ENCODE measurements around the gene CMSS1. TPM values are rescaled to one million over a fixed set of nuclear protein-coding genes. Genes with fewer than 3 reads are reported as not detected.

CMSS1 gene
- total RNA-seq, 1 donor from 2014 or later, result 41.1 TPM

DNA sequence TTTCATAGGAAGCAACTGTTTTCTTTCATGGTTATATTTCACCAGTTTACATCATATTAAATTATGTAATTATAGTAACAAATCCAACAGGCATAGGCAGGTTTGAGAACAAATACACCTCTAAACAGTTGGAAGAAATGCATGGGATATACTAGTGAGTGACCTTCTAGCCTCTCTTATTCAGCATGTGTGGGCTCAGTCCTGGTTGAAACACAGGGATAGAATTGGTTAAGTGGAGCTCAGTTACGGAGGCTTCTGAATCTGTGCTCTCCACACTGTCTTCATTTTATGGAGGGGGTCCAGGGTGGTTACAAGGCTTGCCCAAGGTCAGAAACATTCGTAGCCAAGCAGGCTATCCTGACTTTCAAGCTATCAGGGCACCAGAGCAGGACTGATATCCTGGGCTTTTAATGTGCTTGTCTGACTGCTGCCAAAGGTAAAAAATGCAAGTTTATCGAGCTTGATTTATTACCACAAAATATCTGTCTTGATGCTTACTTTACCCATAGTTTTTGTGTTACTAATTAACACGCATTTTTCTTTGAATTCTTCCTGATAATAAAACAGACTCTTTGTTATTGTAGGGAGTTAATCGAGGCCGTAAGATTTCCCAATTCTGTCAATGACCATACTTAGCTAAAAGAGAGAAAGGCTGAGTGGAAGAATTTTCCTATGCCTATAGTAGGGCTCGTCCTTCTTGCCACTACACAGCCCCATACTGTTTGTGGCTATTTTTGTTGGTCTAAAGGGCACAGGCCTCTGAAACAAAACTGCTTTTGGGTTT lies 207.1 kb downstream of the CMSS1 start:
- intact Hi-C loops (cut with micrococcal nuclease), result no loop called here
- ATAC-seq (ENCODE audit: low read depth), result no peak
- TF ChIP-seq, protein P1, sequence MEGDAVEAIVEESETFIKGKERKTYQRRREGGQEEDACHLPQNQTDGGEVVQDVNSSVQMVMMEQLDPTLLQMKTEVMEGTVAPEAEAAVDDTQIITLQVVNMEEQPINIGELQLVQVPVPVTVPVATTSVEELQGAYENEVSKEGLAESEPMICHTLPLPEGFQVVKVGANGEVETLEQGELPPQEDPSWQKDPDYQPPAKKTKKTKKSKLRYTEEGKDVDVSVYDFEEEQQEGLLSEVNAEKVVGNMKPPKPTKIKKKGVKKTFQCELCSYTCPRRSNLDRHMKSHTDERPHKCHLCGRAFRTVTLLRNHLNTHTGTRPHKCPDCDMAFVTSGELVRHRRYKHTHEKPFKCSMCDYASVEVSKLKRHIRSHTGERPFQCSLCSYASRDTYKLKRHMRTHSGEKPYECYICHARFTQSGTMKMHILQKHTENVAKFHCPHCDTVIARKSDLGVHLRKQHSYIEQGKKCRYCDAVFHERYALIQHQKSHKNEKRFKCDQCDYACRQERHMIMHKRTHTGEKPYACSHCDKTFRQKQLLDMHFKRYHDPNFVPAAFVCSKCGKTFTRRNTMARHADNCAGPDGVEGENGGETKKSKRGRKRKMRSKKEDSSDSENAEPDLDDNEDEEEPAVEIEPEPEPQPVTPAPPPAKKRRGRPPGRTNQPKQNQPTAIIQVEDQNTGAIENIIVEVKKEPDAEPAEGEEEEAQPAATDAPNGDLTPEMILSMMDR (IDR thresholded peaks at IDR 0.05), result no peak
- POLR2A ChIA-PET, result no interaction called here
- CTCF ChIA-PET, result no interaction called here
- Mint-ChIP-seq H3K27me3 (no peaks in the 10 kb centered on the region), H3K9me3 (no peaks in the 10 kb centered on the region), H3K36me3 (ENCODE audit: low read depth) (no peaks in the 10 kb centered on the region), H3K4me1 (peaks cover 3% of the 10 kb centered on the region), H3K27ac (no peak overlapping the region), H3K4me3 (no peak overlapping the region)
- no peak for DNase-seq

DNA sequence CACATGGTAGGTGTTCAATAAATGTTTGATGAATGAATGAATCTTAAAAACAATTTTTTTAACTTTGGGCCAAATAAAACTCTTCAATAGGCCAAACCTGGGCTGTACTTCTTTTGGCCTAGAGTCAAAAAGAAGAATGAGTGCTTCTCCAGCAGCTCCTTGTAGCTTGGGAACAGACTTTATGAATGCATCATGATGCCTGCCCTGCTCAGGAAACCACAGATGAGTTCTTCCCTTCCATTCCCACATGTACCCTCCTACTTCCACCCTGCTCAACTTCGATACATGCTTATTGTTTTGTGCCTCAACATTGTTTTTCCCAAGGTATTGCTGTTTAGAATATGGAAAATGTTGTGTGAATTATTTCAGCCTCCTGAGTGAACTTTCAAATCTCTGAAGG lies 209.7 kb downstream of the CMSS1 start:
- TF ChIP-seq, protein P1 (IDR thresholded peaks at IDR 0.05), result no peak
- CTCF ChIA-PET, result no interaction called here
- no peak for ATAC-seq (ENCODE audit: low read depth)
- H3K4me1 Mint-ChIP-seq, result peaks cover 16% of the 10 kb centered on the region
- no peak overlapping the region for H3K4me3 Mint-ChIP-seq
- H3K27me3 Mint-ChIP-seq, result no peaks in the 10 kb centered on the region
- intact Hi-C loops (cut with micrococcal nuclease), result no loop called here
- H3K9me3 Mint-ChIP-seq, result no peaks in the 10 kb centered on the region
- H3K27ac Mint-ChIP-seq, result no peak overlapping the region
- DNase-seq, result no peak
- H3K36me3 Mint-ChIP-seq (ENCODE audit: low read depth), result no peaks in the 10 kb centered on the region
- POLR2A ChIA-PET, result interaction anchor here (0.5 kb wide), 1 partner anchor 90 kb away, joined by 5 read pairs; no protein-coding TSS in a partner anchor

DNA sequence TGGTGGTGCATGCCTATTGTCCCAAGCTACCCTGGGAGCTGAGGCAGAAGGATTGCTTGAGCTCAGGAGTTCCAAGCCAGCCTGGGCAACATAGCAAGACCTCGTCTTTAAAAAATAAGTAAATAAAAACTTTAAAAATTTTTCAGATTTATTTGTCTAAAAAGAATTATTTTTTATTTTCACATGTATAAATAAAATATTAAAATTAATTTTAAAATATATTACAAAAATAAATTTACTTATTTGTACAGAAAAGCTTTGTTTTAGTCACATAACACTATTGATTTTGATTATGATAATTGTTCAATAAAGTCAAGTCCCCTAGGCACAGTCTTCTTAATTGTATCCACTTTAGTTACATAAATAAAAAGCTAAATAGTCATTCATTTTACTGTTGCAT lies 211.4 kb downstream of the CMSS1 start:
- TF ChIP-seq, protein P1 (IDR thresholded peaks at IDR 0.05), result no peak
- no peaks in the 10 kb centered on the region for H3K9me3 Mint-ChIP-seq
- DNase-seq, result no peak
- no peaks in the 10 kb centered on the region for H3K36me3 Mint-ChIP-seq (ENCODE audit: low read depth)
- no peak overlapping the region for H3K4me3 Mint-ChIP-seq
- CTCF ChIA-PET, result no interaction called here
- H3K27me3 Mint-ChIP-seq, result no peaks in the 10 kb centered on the region
- POLR2A ChIA-PET, result no interaction called here
- peaks cover 16% of the 10 kb centered on the region for H3K4me1 Mint-ChIP-seq
- H3K27ac Mint-ChIP-seq, result no peak overlapping the region
- ATAC-seq (ENCODE audit: low read depth), result no peak
- intact Hi-C loops (cut with micrococcal nuclease), result no loop called here

DNA sequence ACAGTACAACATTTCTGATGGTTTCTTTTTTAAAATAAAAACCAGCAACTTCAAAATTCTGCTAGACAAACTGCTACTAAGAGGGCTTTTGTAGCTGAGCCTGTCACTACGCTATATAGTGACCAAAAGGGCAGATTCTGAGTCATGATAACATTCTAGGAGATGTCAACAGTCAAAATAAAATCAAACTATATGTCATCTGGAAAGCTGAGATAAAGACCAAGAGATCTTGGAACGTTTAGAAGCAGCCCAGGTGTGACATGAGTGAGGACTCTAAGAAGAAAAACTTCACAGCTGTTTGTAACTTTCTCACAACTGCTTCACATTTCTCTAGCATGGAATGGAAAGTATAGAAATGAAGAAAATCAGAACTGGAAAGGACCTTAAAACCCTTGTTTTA lies 212.0 kb downstream of the CMSS1 start:
- Mint-ChIP-seq H3K4me3 (no peak overlapping the region), H3K9me3 (no peaks in the 10 kb centered on the region), H3K36me3 (ENCODE audit: low read depth) (no peaks in the 10 kb centered on the region), H3K27ac (no peak overlapping the region), H3K4me1 (peaks cover 16% of the 10 kb centered on the region), H3K27me3 (no peaks in the 10 kb centered on the region)
- ChIA-PET CTCF (no interaction called here), POLR2A (no interaction called here)
- DNase-seq (no peak), ATAC-seq (ENCODE audit: low read depth) (no peak)
- intact Hi-C loops (cut with micrococcal nuclease), result loop anchor here (2.0 kb wide), 1 partner anchor 17 kb away; no protein-coding TSS in a partner anchor
- TF ChIP-seq, protein P1 (IDR thresholded peaks at IDR 0.05), result no peak

DNA sequence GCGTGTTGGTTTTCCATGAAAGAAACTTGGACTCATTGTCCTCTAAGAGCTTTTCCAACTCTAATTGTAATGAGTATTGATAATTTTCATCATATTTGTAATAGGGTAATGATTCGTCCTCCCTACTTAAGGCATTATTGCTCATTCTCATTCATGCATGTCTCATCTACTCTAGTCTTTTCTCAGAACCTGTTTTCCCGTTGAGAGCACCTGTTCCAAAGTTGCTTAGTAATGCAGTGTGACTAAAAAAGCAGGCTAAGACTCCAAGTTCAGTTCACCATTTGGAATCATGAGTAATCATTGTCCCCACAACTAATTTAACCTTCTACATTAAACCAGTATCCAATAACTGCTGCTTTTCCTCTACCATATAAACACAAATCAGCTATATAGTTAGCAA lies 212.7 kb downstream of the CMSS1 start:
- DNase-seq (no peak), ATAC-seq (ENCODE audit: low read depth) (peak; percentile 18)
- ChIA-PET POLR2A (no interaction called here), CTCF (no interaction called here)
- Mint-ChIP-seq H3K4me1 (peaks cover 16% of the 10 kb centered on the region), H3K36me3 (ENCODE audit: low read depth) (no peaks in the 10 kb centered on the region), H3K4me3 (no peak overlapping the region), H3K27ac (no peak overlapping the region), H3K9me3 (no peaks in the 10 kb centered on the region), H3K27me3 (no peaks in the 10 kb centered on the region)
- TF ChIP-seq, protein P1 (IDR thresholded peaks at IDR 0.05), result no peak
- intact Hi-C loops (cut with micrococcal nuclease), result loop anchor here (2.0 kb wide), 1 partner anchor 16 kb away; no protein-coding TSS in a partner anchor

All from activated B cell treated with CpG ODN at 0.5 μM for 24 hours (primary cell).